AG04450 (cell line): Measurements from ENCODE around the gene COMP. TPM values are rescaled to one million over a fixed set of nuclear protein-coding genes. Genes with fewer than 3 reads are reported as not detected.

Experiments used
- CTCF ChIA-PET: fragments of 300-600, 350-600 bp; formaldehyde crosslinking; extraction: SDS; loops from one replicate; lab custom pipeline; 2022; ENCODE audit warnings: antibody characterized with exemption, inconsistent platforms; lab: Charles Lee
- POLR2A ChIA-PET: fragments of 350-600 bp; formaldehyde crosslinking; extraction: SDS; loops from one replicate; lab custom pipeline; 2021; ENCODE audit warnings: antibody characterized with exemption, inconsistent platforms; lab: Yijun Ruan, JAX
- DNase-seq: peaks from one replicate; pipeline ENCODE4 v3.0.0-alpha.2; 2011; ENCODE audit warnings: low read depth, low spot score
- H3K27ac ChIP-seq: one replicate; pipeline ENCODE4 v1.5.1; 2012; ENCODE audit warnings: low read depth, low read length, control low read depth
- H3K27me3 ChIP-seq: one replicate; pipeline ENCODE4 v1.6.0; 2012; ENCODE audit warnings: low read length; ENCODE audit not compliant: control insufficient read depth, insufficient read depth
- H3K4me3 ChIP-seq: 2 replicates; pipeline ENCODE4 v1.5.1; 2011; ENCODE audit warnings: mild to moderate bottlenecking, low read depth, low read length, control low read depth
- H3K9me3 ChIP-seq: 2 replicates; pipeline ENCODE4 v1.5.1; 2012; ENCODE audit warnings: low read length; ENCODE audit not compliant: control insufficient read depth, insufficient read depth
- CTCF ChIP-seq: IDR thresholded peaks from 2 replicates; pipeline ENCODE4 v1.5.1; 2011; ENCODE audit warnings: low read depth, low read length, control low read depth, inconsistent platforms
- polyA plus RNA-seq: library from polyadenylated mRNA; depleted of rRNA; stranded (reverse); fragments of >200 nt; gene quantifications from 2 replicates; pipeline ENCODE4 v1.2.3, GENCODE V29; 2011

The COMP gene
- polyA plus RNA-seq, 1 experiment = 0.09 TPM

- peak; percentile 31; the same call in 1 of the 2 replicates for TF ChIP-seq CTCF
- CTCF ChIA-PET = interaction anchor here (0.8 kb wide), 1 partner anchor 9 kb away, joined by 8 read pairs; no protein-coding TSS in a partner anchor
These were observed 19.5 kb downstream of the COMP start for GRCh38 chr19:18771328-18772242.

GRCh38 chr19:18770663-18771327 lies 20.3 kb downstream of the COMP start:
- Histone ChIP-seq H3K27ac (no peak overlapping the region), H3K4me3 (no peak overlapping the region), H3K27me3 (no peaks in the 10 kb centered on the region), H3K9me3 (no peaks in the 10 kb centered on the region; the same call in 1 of the 2 replicates)
- no peak for DNase-seq
- ChIA-PET CTCF (interaction anchor here (0.6 to 0.8 kb wide), 2 partner anchors 8 to 493 kb away, joined by 5 to 8 read pairs; no protein-coding TSS in a partner anchor), POLR2A (no interaction called here)
- no peak for TF ChIP-seq CTCF

More at GRCh38 chr19:18771328-18772242, 19.5 kb downstream of the COMP start:
- no peaks in the 10 kb centered on the region for H3K27me3 ChIP-seq
- no peak overlapping the region for H3K27ac ChIP-seq
- no peak for DNase-seq
- H3K4me3 ChIP-seq = no peak overlapping the region
- POLR2A ChIA-PET = no interaction called here
- no peaks in the 10 kb centered on the region; the same call in 1 of the 2 replicates for H3K9me3 ChIP-seq

GRCh38 chr19:18769989-18770528 lies 21.0 kb downstream of the COMP start:
- POLR2A ChIA-PET = no interaction called here
- Histone ChIP-seq H3K4me3 (no peak overlapping the region), H3K27ac (no peak overlapping the region), H3K27me3 (no peaks in the 10 kb centered on the region), H3K9me3 (no peaks in the 10 kb centered on the region; the same call in 1 of the 2 replicates)
- no peak for DNase-seq
- no peak for TF ChIP-seq CTCF
- CTCF ChIA-PET = interaction anchor here (0.5 kb wide), 1 partner anchor 199 kb away, joined by 3 read pairs; the partner anchor contains the start of gene UBA52

GRCh38 chr19:18768997-18769891 lies 21.9 kb downstream of the COMP start:
- ChIA-PET POLR2A (interaction anchor here (0.6 kb wide), 1 partner anchor 60 kb away, joined by 4 read pairs; no protein-coding TSS in a partner anchor), CTCF (interaction anchor here (0.5 to 1.1 kb wide), 2 partner anchors 177 to 198 kb away, joined by 3 read pairs; partner anchors contain the start of gene UBA52)

More at GRCh38 chr19:18768997-18769891, 21.9 kb downstream of the COMP start:
- no peaks in the 10 kb centered on the region for H3K9me3 ChIP-seq
- no peaks in the 10 kb centered on the region for H3K27me3 ChIP-seq
- H3K4me3 ChIP-seq = no peak overlapping the region
- no peak for TF ChIP-seq CTCF
- no peak overlapping the region for H3K27ac ChIP-seq
- DNase-seq = no peak
